22Rv1 (cell line): ENCODE measurements around the gene PRKAR1B.

Experiments used
- H3K27ac ChIP-seq: fragments of 450-650 bp; 2 replicates; pipeline ENCODE4 v1.5.1; 2017
- CTCF ChIP-seq: fragments of 450-650 bp; IDR thresholded peaks from 2 replicates; pipeline ENCODE4 v1.5.1; 2017; ENCODE audit warnings: mild to moderate bottlenecking
- ZFX ChIP-seq: fragments of 450-650 bp; IDR thresholded peaks from 2 replicates; pipeline ENCODE4 v1.6.1; 2017; ENCODE audit warnings: antibody characterized with exemption, borderline replicate concordance

Gene PRKAR1B

GRCh38 chr7:699476-700170 lies 27.5 kb downstream of the PRKAR1B start:
- H3K27ac ChIP-seq: no peak overlapping the region
- TF ChIP-seq ZFX: no peak
- TF ChIP-seq CTCF: no peak

- TF ChIP-seq ZFX (no peak), CTCF (no peak)
- H3K27ac ChIP-seq: no peak overlapping the region
Observed at GRCh38 chr7:698515-699475, 28.3 kb downstream of the PRKAR1B start.

GRCh38 chr7:696812-697551 lies 30.1 kb downstream of the PRKAR1B start:
- H3K27ac ChIP-seq: no peak overlapping the region
- TF ChIP-seq CTCF: no peak
- TF ChIP-seq ZFX: no peak

- no peak overlapping the region for H3K27ac ChIP-seq
- TF ChIP-seq ZFX (no peak), CTCF (no peak)
Observed at GRCh38 chr7:696426-696811, 30.7 kb downstream of the PRKAR1B start.

GRCh38 chr7:693280-693679 lies 33.8 kb downstream of the PRKAR1B start:
- H3K27ac ChIP-seq: no peak overlapping the region
- TF ChIP-seq CTCF (no peak), ZFX (no peak)

GRCh38 chr7:691361-692045 lies 35.6 kb downstream of the PRKAR1B start:
- H3K27ac ChIP-seq: no peak overlapping the region
- no peak for TF ChIP-seq ZFX
- TF ChIP-seq CTCF: no peak
